Rectal smooth muscle tissue (tissue), 1 donor: Measurements from ENCODE around the gene TSKS.

Source experiments
- H3K27ac ChIP-seq: one replicate; pipeline ENCODE4 v1.7.0; 2013; ENCODE audit warnings: low read depth, low read length, inconsistent platforms
- H3K27me3 ChIP-seq: one replicate; pipeline ENCODE4 v1.7.0; 2013; ENCODE audit warnings: low read length; ENCODE audit not compliant: control insufficient read depth, insufficient read depth
- H3K36me3 ChIP-seq: one replicate; pipeline ENCODE4 v1.7.0; 2013; ENCODE audit warnings: low read length; ENCODE audit not compliant: control insufficient read depth, insufficient read depth
- H3K4me1 ChIP-seq: one replicate; pipeline ENCODE4 v1.7.0; 2013; ENCODE audit warnings: low read length; ENCODE audit not compliant: control insufficient read depth, insufficient read depth
- H3K4me3 ChIP-seq: one replicate; pipeline ENCODE4 v1.7.0; 2013; ENCODE audit warnings: low read length
- H3K9ac ChIP-seq: one replicate; pipeline ENCODE4 v1.7.0; 2013; ENCODE audit warnings: low read length

TSKS gene

GRCh38 chr19:49763230-49763629, at the start of gene TSKS:
TSS of gene TSKS (minus strand) at chr19:49763306. CDS start at chr19:49763247, 59 bp downstream.
- H3K27me3 ChIP-seq: no peaks in the 10 kb centered on the region
- H3K4me1 ChIP-seq: peaks cover 6% of the 10 kb centered on the region
- H3K4me3 ChIP-seq: no peak within 1 kb of the TSS
- H3K9ac ChIP-seq: no peak within 1 kb of the TSS
- no peaks in the 10 kb centered on the region for H3K36me3 ChIP-seq
- H3K27ac ChIP-seq: no peak within 1 kb of the TSS

GRCh38 chr19:49812452-49812996, 49.4 kb upstream of the TSKS start:
- no peaks in the 10 kb centered on the region for H3K36me3 ChIP-seq
- H3K27ac ChIP-seq: peak overlapping the region; percentile 82
- H3K4me1 ChIP-seq: peaks cover 10% of the 10 kb centered on the region
- no peaks in the 10 kb centered on the region for H3K27me3 ChIP-seq
- H3K9ac ChIP-seq: no peak overlapping the region
- H3K4me3 ChIP-seq: peak overlapping the region; percentile 81

- Histone ChIP-seq H3K9ac (no peak overlapping the region), H3K27ac (no peak overlapping the region), H3K4me1 (peaks cover 7% of the 10 kb centered on the region), H3K36me3 (no peaks in the 10 kb centered on the region), H3K4me3 (no peak overlapping the region), H3K27me3 (no peaks in the 10 kb centered on the region)
Observed at GRCh38 chr19:49811328-49811727, 48.2 kb upstream of the TSKS start.

GRCh38 chr19:49809941-49810389, 46.9 kb upstream of the TSKS start:
- no peaks in the 10 kb centered on the region for H3K27me3 ChIP-seq
- H3K27ac ChIP-seq: peak overlapping the region; percentile 76
- peaks cover 7% of the 10 kb centered on the region for H3K4me1 ChIP-seq
- H3K36me3 ChIP-seq: no peaks in the 10 kb centered on the region
- H3K4me3 ChIP-seq: peak overlapping the region; percentile 95
- no peak overlapping the region for H3K9ac ChIP-seq

GRCh38 chr19:49809160-49809940, 46.2 kb upstream of the TSKS start:
- Histone ChIP-seq H3K27ac (peak overlapping the region; percentile 76), H3K4me1 (peaks cover 7% of the 10 kb centered on the region)

GRCh38 chr19:49808711-49809159, 45.6 kb upstream of the TSKS start:
- Histone ChIP-seq H3K9ac (peak overlapping the region; percentile 74), H3K27me3 (no peaks in the 10 kb centered on the region), H3K36me3 (no peaks in the 10 kb centered on the region), H3K27ac (peak overlapping the region; percentile 76), H3K4me3 (peak overlapping the region; percentile 95), H3K4me1 (peaks cover 7% of the 10 kb centered on the region)

More at GRCh38 chr19:49809160-49809940, 46.2 kb upstream of the TSKS start:
- Histone ChIP-seq H3K4me3 (peak overlapping the region; percentile 95), H3K27me3 (no peaks in the 10 kb centered on the region), H3K36me3 (no peaks in the 10 kb centered on the region), H3K9ac (peak overlapping the region; percentile 74)

GRCh38 chr19:49807904-49808675, 45.0 kb upstream of the TSKS start:
- no peak overlapping the region for H3K9ac ChIP-seq
- peak overlapping the region; percentile 50 for H3K4me3 ChIP-seq
- no peaks in the 10 kb centered on the region for H3K36me3 ChIP-seq
- peak overlapping the region; percentile 30 for H3K27ac ChIP-seq
- H3K4me1 ChIP-seq: peaks cover 7% of the 10 kb centered on the region
- no peaks in the 10 kb centered on the region for H3K27me3 ChIP-seq

GRCh38 chr19:49807058-49807903, 44.2 kb upstream of the TSKS start:
- H3K9ac ChIP-seq: no peak overlapping the region
- H3K36me3 ChIP-seq: no peaks in the 10 kb centered on the region
- no peak overlapping the region for H3K27ac ChIP-seq
- H3K4me1 ChIP-seq: peaks cover 7% of the 10 kb centered on the region
- no peak overlapping the region for H3K4me3 ChIP-seq
- H3K27me3 ChIP-seq: no peaks in the 10 kb centered on the region

- Histone ChIP-seq H3K4me1 (peaks cover 7% of the 10 kb centered on the region), H3K4me3 (no peak overlapping the region), H3K36me3 (no peaks in the 10 kb centered on the region), H3K9ac (no peak overlapping the region), H3K27ac (no peak overlapping the region), H3K27me3 (no peaks in the 10 kb centered on the region)
Observed at GRCh38 chr19:49806620-49806959, 43.5 kb upstream of the TSKS start.

- Histone ChIP-seq H3K9ac (no peak overlapping the region), H3K27ac (no peak overlapping the region), H3K27me3 (no peaks in the 10 kb centered on the region), H3K36me3 (no peaks in the 10 kb centered on the region), H3K4me3 (no peak overlapping the region), H3K4me1 (peaks cover 7% of the 10 kb centered on the region)
Observed at GRCh38 chr19:49805822-49806619, 42.9 kb upstream of the TSKS start.

GRCh38 chr19:49803529-49803856, 40.4 kb upstream of the TSKS start:
- Histone ChIP-seq H3K36me3 (peaks cover 14% of the 10 kb centered on the region), H3K27me3 (no peaks in the 10 kb centered on the region), H3K4me1 (no peaks in the 10 kb centered on the region), H3K9ac (no peak overlapping the region), H3K4me3 (no peak overlapping the region), H3K27ac (no peak overlapping the region)
